Brain microvascular endothelial cell (primary cell): ENCODE results near the gene AP1S2.
A peak's percentile ranks its signal among the peaks of the same experiment; 100 is the strongest.

Experiments
- DNase-seq: peaks from one replicate; pipeline ENCODE4 v3.0.0-alpha.2; 2020
- H3K27ac ChIP-seq: fragments of 250-450 bp; sonication (Bioruptor Pico); 2 replicates; pipeline ENCODE4 v1.5.1; 2020; ENCODE audit warnings: mild to moderate bottlenecking, moderate library complexity
- H3K27me3 ChIP-seq: fragments of 250-450 bp; sonication (Bioruptor Pico); replicated peaks from 2 replicates; pipeline ENCODE4 v1.5.1; 2020; ENCODE audit warnings: mild to moderate bottlenecking
- H3K36me3 ChIP-seq: fragments of 250-450 bp; sonication (Bioruptor Pico); replicated peaks from 2 replicates; pipeline ENCODE4 v1.5.1; 2020; ENCODE audit warnings: mild to moderate bottlenecking
- H3K4me3 ChIP-seq: 2 replicates; pipeline ENCODE4 v1.5.1; 2011; ENCODE audit warnings: low read depth, mild to moderate bottlenecking, control low read depth, low read length, moderate library complexity
- CTCF ChIP-seq: IDR thresholded peaks from 2 replicates; pipeline ENCODE4 v1.5.1; 2011; ENCODE audit warnings: low read depth, mild to moderate bottlenecking, moderate library complexity, low read length, control low read depth, inconsistent platforms; ENCODE audit errors: missing control alignments
- in situ Hi-C: cut with HindIII; loops from 2 replicates; pipeline ENCODE4 v1.10.0; 2017; ENCODE audit warnings: low sequenced_read_pairs, low pct_ligation_motif_present

AP1S2 gene

GRCh38 chrX:15874672-15875071 lies 20.1 kb upstream of the AP1S2 start:
- DNase-seq: no peak
- Histone ChIP-seq H3K27ac (no peak overlapping the region), H3K27me3 (no peaks in the 10 kb centered on the region), H3K4me3 (no peak overlapping the region), H3K36me3 (no peaks in the 10 kb centered on the region)
- TF ChIP-seq CTCF: no peak
- in situ Hi-C loops: no loop called here

DNA sequence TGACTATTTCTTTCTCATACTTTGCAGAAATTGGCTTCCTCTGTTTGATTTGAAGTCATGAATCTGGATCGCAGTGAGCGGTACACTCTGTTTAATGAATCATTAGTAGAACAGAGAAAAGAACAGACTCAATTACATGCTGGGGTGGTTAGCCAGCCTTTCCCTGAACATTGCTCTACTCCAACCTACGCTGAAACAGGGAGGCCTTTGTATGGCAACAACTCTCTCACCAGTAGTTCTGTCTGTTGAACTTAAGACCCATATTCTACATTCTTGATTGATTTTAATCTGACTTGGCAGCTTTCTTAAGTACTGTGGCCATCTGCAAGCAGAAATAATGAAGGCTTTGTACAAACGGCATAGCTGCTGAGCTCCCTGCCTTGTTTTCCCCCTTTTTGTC lies 19.0 kb upstream of the AP1S2 start:
- in situ Hi-C loops: no loop called here
- no peak for DNase-seq
- Histone ChIP-seq H3K36me3 (no peaks in the 10 kb centered on the region), H3K4me3 (no peak overlapping the region), H3K27me3 (no peaks in the 10 kb centered on the region), H3K27ac (no peak overlapping the region)
- TF ChIP-seq CTCF: no peak

DNA sequence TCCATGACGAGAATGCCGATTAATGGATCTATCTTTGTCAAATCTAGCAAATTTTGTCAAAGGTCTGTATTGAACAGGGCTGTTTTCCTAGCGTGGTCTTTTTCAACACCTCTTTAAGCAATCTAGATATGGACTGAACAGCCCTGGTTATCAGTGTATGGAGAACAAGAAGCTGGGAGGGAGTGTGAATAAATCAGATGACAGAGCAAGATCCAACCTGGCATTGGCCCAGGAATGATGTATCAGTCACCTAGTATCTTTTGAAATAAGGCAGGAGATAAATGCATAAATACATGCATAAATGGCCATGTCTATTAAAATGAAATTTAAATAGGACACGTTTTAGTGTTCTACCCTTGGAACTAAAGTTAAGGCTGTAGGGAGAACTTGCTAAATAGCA lies 15.7 kb upstream of the AP1S2 start:
- in situ Hi-C loops: no loop called here
- Histone ChIP-seq H3K27me3 (no peaks in the 10 kb centered on the region), H3K36me3 (no peaks in the 10 kb centered on the region), H3K27ac (no peak overlapping the region), H3K4me3 (no peak overlapping the region)
- TF ChIP-seq CTCF: no peak
- DNase-seq: no peak

DNA sequence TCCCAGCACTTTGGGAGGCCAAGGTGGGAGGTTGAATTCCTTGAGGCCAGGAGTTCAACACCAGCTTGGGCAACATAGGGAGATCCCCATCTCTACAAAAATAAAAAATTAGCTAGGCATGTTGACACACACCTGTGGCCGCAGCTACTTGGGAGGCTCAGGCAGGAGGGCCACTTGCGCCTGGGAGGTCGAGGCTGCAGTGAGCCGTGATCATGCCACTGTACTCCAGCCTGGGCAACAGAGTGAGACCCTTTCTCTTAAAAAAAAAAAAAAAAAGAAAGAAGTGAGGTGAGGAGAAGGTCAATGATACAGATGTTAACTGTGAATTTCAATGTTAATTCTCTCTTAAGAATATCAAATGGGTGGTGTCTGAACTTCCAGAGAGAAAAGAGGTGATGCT lies 15.1 kb upstream of the AP1S2 start:
- in situ Hi-C loops: no loop called here
- H3K4me3 ChIP-seq: no peak overlapping the region

DNA sequence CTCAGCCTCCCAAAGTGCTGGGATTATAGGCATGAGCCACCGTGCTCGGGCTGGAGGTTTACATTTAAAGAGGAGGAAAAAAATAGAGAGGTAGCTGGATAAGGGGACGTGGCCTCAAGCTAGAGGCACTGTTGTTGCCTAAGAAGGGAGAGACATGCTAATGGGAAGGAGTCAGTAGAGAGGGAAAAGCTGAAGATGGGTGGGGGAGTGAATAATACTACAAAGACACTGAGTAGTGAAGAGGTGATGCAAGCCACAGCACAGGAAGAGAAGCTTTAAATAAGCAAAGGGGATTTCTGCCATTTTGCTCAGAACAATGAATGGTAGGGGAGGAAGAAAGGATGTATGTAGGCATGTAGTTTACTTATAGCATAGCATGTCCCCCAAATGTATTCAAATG lies 11.5 kb upstream of the AP1S2 start:
- Histone ChIP-seq H3K27me3 (no peaks in the 10 kb centered on the region), H3K27ac (no peak overlapping the region), H3K4me3 (no peak overlapping the region), H3K36me3 (no peaks in the 10 kb centered on the region)
- no peak for DNase-seq
- no peak for TF ChIP-seq CTCF
- in situ Hi-C loops: no loop called here

More for the DNA sequence above, 15.1 kb upstream of the AP1S2 start:
- no peak for TF ChIP-seq CTCF
- Histone ChIP-seq H3K36me3 (no peaks in the 10 kb centered on the region), H3K27ac (no peak overlapping the region), H3K27me3 (no peaks in the 10 kb centered on the region)
- no peak for DNase-seq

GRCh38 chrX:15864629-15865028 lies 10.0 kb upstream of the AP1S2 start:
- H3K36me3 ChIP-seq: no peaks in the 10 kb centered on the region
- DNase-seq: peak; percentile 25
- in situ Hi-C loops: no loop called here
- TF ChIP-seq CTCF: no peak
- no peak overlapping the region for H3K4me3 ChIP-seq
- H3K27me3 ChIP-seq: no peaks in the 10 kb centered on the region
- H3K27ac ChIP-seq: no peak overlapping the region
